H1 (cell line): Measurements from ENCODE around the gene GGT6. TPM values are rescaled to one million over a fixed set of nuclear protein-coding genes. Genes with fewer than 3 reads are reported as not detected.

Experiments used
- polyA plus RNA-seq, 7 experiments: library from polyadenylated mRNA; depleted of rRNA in 3 of 7; stranded (reverse) in 5 of 7; unstranded in 2 of 7; fragments of >200 nt in 5 of 7; fragments of 200-250 nt in 2 of 7; gene quantifications; 1 replicate in 5 of 7; 2 replicates in 1 of 7; 4 replicates in 1 of 7; pipeline versions ENCODE4 v1.2.1 to v1.2.3, GENCODE V29; 2011 to 2013; ENCODE audit warnings: missing spikeins in 2 of 7, mixed read lengths in 2 of 7
- total RNA-seq: library from RNA; stranded (reverse); fragmentation: NEBNext Ultra II Directional; extraction: Animal tissue kit (Norgen Biotek cat#: 25700); gene quantifications from 2 replicates; pipeline ENCODE4 v1.2.1, GENCODE V29; 2021

GGT6 gene
- total and polyA plus RNA-seq, 2 of the 8 experiments (the other 6 are each of a cell fraction or from before 2014, with no cell fraction given): 0.18 TPM; not detected in 1

Other genes starting within 250 kb of the GGT6 start
- gene UBE2G1, start 193.9 kb downstream of the GGT6 start, total RNA-seq: 168 and 170 TPM in 2 replicates
- gene UBE2G1, start 193.9 kb downstream of the GGT6 start, polyA plus RNA-seq (2011; rRNA removed): 57.8 and 73.9 TPM in 2 replicates
- not detected in 2 replicates for gene SPNS3, start 126.6 kb downstream of the GGT6 start, total RNA-seq
- 0.08 TPM in 1 of 2 replicates, not detected in the other for gene SPNS3, start 126.6 kb downstream of the GGT6 start, polyA plus RNA-seq (2011; rRNA removed)
- gene SPNS2, start 61.7 kb downstream of the GGT6 start, total RNA-seq: 0.98 and 1.5 TPM in 2 replicates
- 1.2 and 1.9 TPM in 2 replicates for gene SPNS2, start 61.7 kb downstream of the GGT6 start, polyA plus RNA-seq (2011; rRNA removed)
- gene MYBBP1A, start 5.2 kb downstream of the GGT6 start, total RNA-seq: 151 and 153 TPM in 2 replicates
- gene MYBBP1A, start 5.2 kb downstream of the GGT6 start, polyA plus RNA-seq (2011; rRNA removed): 46.8 and 79.9 TPM in 2 replicates
- 3.7 and 4.5 TPM in 2 replicates for gene SMTNL2, start 24.0 kb upstream of the GGT6 start, total RNA-seq
- gene SMTNL2, start 24.0 kb upstream of the GGT6 start, polyA plus RNA-seq (2011; rRNA removed): 3.6 and 4.6 TPM in 2 replicates
- gene ALOX15, start 81.1 kb upstream of the GGT6 start, total RNA-seq: 1.5 TPM in 2 replicates
- 1.7 and 2.2 TPM in 2 replicates for gene ALOX15, start 81.1 kb upstream of the GGT6 start, polyA plus RNA-seq (2011; rRNA removed)
- 184 and 185 TPM in 2 replicates for gene PELP1, start 143.6 kb upstream of the GGT6 start, total RNA-seq
- 75.6 and 160 TPM in 2 replicates for gene PELP1, start 143.6 kb upstream of the GGT6 start, polyA plus RNA-seq (2011; rRNA removed)
- 95.6 and 101 TPM in 2 replicates for gene ARRB2, start 150.1 kb upstream of the GGT6 start, total RNA-seq
- 72.4 and 96.0 TPM in 2 replicates for gene ARRB2, start 150.1 kb upstream of the GGT6 start, polyA plus RNA-seq (2011; rRNA removed)
- gene MED11, start 170.9 kb upstream of the GGT6 start, total RNA-seq: 18.8 and 21.6 TPM in 2 replicates
- 36.0 and 40.0 TPM in 2 replicates for gene MED11, start 170.9 kb upstream of the GGT6 start, polyA plus RNA-seq (2011; rRNA removed)
- 0.48 and 0.58 TPM in 2 replicates for gene ZMYND15, start 179.3 kb upstream of the GGT6 start, total RNA-seq
- gene ZMYND15, start 179.3 kb upstream of the GGT6 start, polyA plus RNA-seq (2011; rRNA removed): 0.53 and 0.86 TPM in 2 replicates
- 3.5 and 3.9 TPM in 2 replicates for gene CXCL16, start 179.4 kb upstream of the GGT6 start, total RNA-seq
- gene CXCL16, start 179.4 kb upstream of the GGT6 start, polyA plus RNA-seq (2011; rRNA removed): 4.8 and 5.2 TPM in 2 replicates
- not detected in 2 replicates for gene TM4SF5, start 211.3 kb upstream of the GGT6 start, total RNA-seq
- not detected in 2 replicates for gene TM4SF5, start 211.3 kb upstream of the GGT6 start, polyA plus RNA-seq (2011; rRNA removed)
- gene VMO1, start 225.8 kb upstream of the GGT6 start, total RNA-seq: not detected in 2 replicates
- 0.30 and 0.78 TPM in 2 replicates for gene VMO1, start 225.8 kb upstream of the GGT6 start, polyA plus RNA-seq (2011; rRNA removed)
- gene GLTPD2, start 228.4 kb upstream of the GGT6 start, total RNA-seq: not detected in 2 replicates
- 0.06 TPM in 1 of 2 replicates, not detected in the other for gene GLTPD2, start 228.4 kb upstream of the GGT6 start, polyA plus RNA-seq (2011; rRNA removed)
- 264 and 278 TPM in 2 replicates for gene PSMB6, start 235.6 kb upstream of the GGT6 start, total RNA-seq
- 635 and 737 TPM in 2 replicates for gene PSMB6, start 235.6 kb upstream of the GGT6 start, polyA plus RNA-seq (2011; rRNA removed)
- gene PLD2, start 246.6 kb upstream of the GGT6 start, total RNA-seq: 48.4 and 53.0 TPM in 2 replicates
- 44.3 and 59.8 TPM in 2 replicates for gene PLD2, start 246.6 kb upstream of the GGT6 start, polyA plus RNA-seq (2011; rRNA removed)